Spleen (tissue), 11 donors: ENCODE data around the gene CCNL2. TPM values are rescaled to one million over a fixed set of nuclear protein-coding genes. Genes with fewer than 3 reads are reported as not detected.

Experiments used
- DNase-seq: peaks from one replicate; pipeline ENCODE4 v3.0.0-alpha.2; 2020
- H3K27ac ChIP-seq, 8 donors: fragments of 200-600 bp; sonication (generic) in 7 of 8; 1 replicate in 4 of 8; 2 replicates in 4 of 8; pipeline versions ENCODE4 v1.5.0 to v1.8.0; 2016 to 2021; ENCODE audit warnings: inconsistent platforms in 4 of 8, mild to moderate bottlenecking in 4 of 8, moderate library complexity in 1 of 8
- H3K27me3 ChIP-seq, 7 donors: fragments of 200-600 bp; sonication (generic) in 6 of 7; replicated peaks in 1 of 7; 1 replicate in 4 of 7; 2 replicates in 3 of 7; pipeline versions ENCODE4 v1.5.0 to v1.8.0; 2016 to 2021; ENCODE audit warnings: inconsistent platforms in 3 of 7, mild to moderate bottlenecking in 1 of 7
- H3K36me3 ChIP-seq, 6 donors: fragments of 200-600 bp; sonication (generic) in 5 of 6; 1 replicate in 4 of 6; 2 replicates in 2 of 6; pipeline versions ENCODE4 v1.5.0 to v1.8.0; 2016 to 2021; ENCODE audit warnings: inconsistent platforms in 2 of 6
- H3K4me1 ChIP-seq, 6 donors: fragments of 200-600 bp; sonication (generic) in 5 of 6; 1 replicate in 3 of 6; 2 replicates in 3 of 6; pipeline versions ENCODE4 v1.5.0 to v1.8.0; 2016 to 2021; ENCODE audit warnings: inconsistent platforms in 3 of 6
- H3K4me3 ChIP-seq, 8 donors: fragments of 200-600 bp; sonication (generic) in 7 of 8; 1 replicate in 4 of 8; 2 replicates in 4 of 8; pipeline versions ENCODE4 v1.5.0 to v1.8.0; 2016 to 2021; ENCODE audit warnings: inconsistent platforms in 4 of 8, mild to moderate bottlenecking in 4 of 8, moderate library complexity in 2 of 8
- H3K9me3 ChIP-seq, 8 donors: fragments of 200-600 bp; sonication (generic) in 7 of 8; 1 replicate in 4 of 8; 2 replicates in 4 of 8; pipeline versions ENCODE4 v1.5.0 to v1.8.0; 2016 to 2021; ENCODE audit warnings: inconsistent platforms in 4 of 8
- CTCF ChIP-seq, 11 experiments: fragments of 200-600 bp in 7 of 11; fragments of 450-650 bp in 4 of 11; sonication (generic) in 4 of 11; IDR thresholded peaks in 8 of 11; conservative IDR thresholded peaks in 3 of 11; 1 replicate in 7 of 11; 2 replicates in 4 of 11; pipeline versions ENCODE4 v1.4.0 to v1.8.0; 2016 to 2021; ENCODE audit warnings: antibody characterized with exemption in 11 of 11, inconsistent platforms in 4 of 11, mild to moderate bottlenecking in 1 of 11
- POLR2A ChIP-seq, 3 donors: fragments of 450-650 bp; IDR thresholded peaks; one replicate each; pipeline ENCODE4 v1.5.1; 2017; ENCODE audit warnings: antibody characterized with exemption in 3 of 3, mild to moderate bottlenecking in 1 of 3
- POLR2AphosphoS5 ChIP-seq, 3 donors: sonication (generic); formaldehyde crosslinking; IDR thresholded peaks; one replicate each; pipeline ENCODE4 v1.5.1; 2017; ENCODE audit warnings: antibody characterized with exemption in 3 of 3
- WGBS, 5 donors: extraction: QIAGEN DNeasy Blood & Tissue Kit in 3 of 5; methylation state at CpG; one replicate each; pipeline versions ENCODE4 v1.1.5 to v1.1.7; 2013 to 2018; 5-methylcytosine and 5-hydroxymethylcytosine counted together
- intact Hi-C: fragments of 100-400 bp; cut with DNase I; formaldehyde crosslinking; loops from one replicate; pipeline ENCODE4 v1.15.0; 2023; ENCODE audit warnings: low total_unique reads
- polyA plus RNA-seq, 3 donors: library from polyadenylated mRNA; stranded (reverse); fragments of 200-250 nt; gene quantifications; one replicate each; pipeline ENCODE4 v1.2.1, GENCODE V29; 2013
- total RNA-seq, 7 donors: library from RNA; depleted of rRNA in 3 of 7; stranded (reverse); fragments of >200 nt in 3 of 7; fragmentation: NEBNext Ultra II Directional in 4 of 7; extraction: Animal tissue kit (Norgen Biotek cat#: 25700) in 4 of 7; gene quantifications; one replicate each; pipeline versions ENCODE4 v1.1.0 to v1.2.1, GENCODE V29; 2016 to 2021
- donor health status: healthy with polysubstance abuse.
- donor health status: DM: no; HTN: no; CAD: no; lungs with moderate emphysema.
- donor health status: DM: no; HTN: no; CAD: no.
- donor health status: Bipolar disorder and iron deficiency.
- donor health status: healthy.
- donor health status: DM: no; HTN: no; CAD: no.
- donor health status: DM: yes; HTN: yes; CAD: no.

Gene CCNL2
- total and polyA plus RNA-seq, 10 donors, result 111 to 299 (median 204) TPM

- peaks cover 14 to 99% (median 96%) of the 10 kb centered on the region in 6 donors for H3K36me3 ChIP-seq
Measured at GRCh38 chr1:1393428-1393827, 5.7 kb downstream of the CCNL2 start.

GRCh38 chr1:1393014-1393413 is 6.1 kb downstream of the CCNL2 start:
- no peak overlapping the region for H3K4me3 ChIP-seq
- no peaks in the 10 kb centered on the region for H3K9me3 ChIP-seq
- no peak overlapping the region for H3K27ac ChIP-seq
- no peak for DNase-seq
- peaks cover 7 to 55% (median 31%) of the 10 kb centered on the region in 6 donors for H3K4me1 ChIP-seq
- H3K27me3 ChIP-seq, result no peaks in the 10 kb centered on the region
- intact Hi-C loops, result no loop called here
- H3K36me3 ChIP-seq, result peaks cover 14 to 100% (median 100%) of the 10 kb centered on the region in 6 donors
- TF ChIP-seq POLR2AphosphoS5 (IDR thresholded peaks at IDR 0.05) (peak in 1 of 3 donors; percentile 12), POLR2A (IDR thresholded peaks at IDR 0.05) (no peak)
- WGBS, 5 donors, result 81 to 92% (median 91%) methylated on average over 3 to 4 of the region's 4 CpGs

More at GRCh38 chr1:1393428-1393827, 5.7 kb downstream of the CCNL2 start:
- Histone ChIP-seq H3K4me3 (no peak overlapping the region), H3K27ac (no peak overlapping the region), H3K27me3 (no peaks in the 10 kb centered on the region), H3K4me1 (peaks cover 10 to 59% (median 35%) of the 10 kb centered on the region in 6 donors), H3K9me3 (no peaks in the 10 kb centered on the region)
- TF ChIP-seq POLR2A (IDR thresholded peaks at IDR 0.05) (no peak), CTCF (IDR thresholded peaks at IDR 0.05 in 8 of 11, conservative IDR thresholded peaks at IDR 0.05 in 3 of 11) (no peak), POLR2AphosphoS5 (IDR thresholded peaks at IDR 0.05) (peak in 1 of 3 donors; percentile 57)
- intact Hi-C loops, result no loop called here
- WGBS, 5 donors, result 92 to 98% (median 96%) methylated on average over 11 of the region's 11 CpGs
- no peak for DNase-seq

DNA sequence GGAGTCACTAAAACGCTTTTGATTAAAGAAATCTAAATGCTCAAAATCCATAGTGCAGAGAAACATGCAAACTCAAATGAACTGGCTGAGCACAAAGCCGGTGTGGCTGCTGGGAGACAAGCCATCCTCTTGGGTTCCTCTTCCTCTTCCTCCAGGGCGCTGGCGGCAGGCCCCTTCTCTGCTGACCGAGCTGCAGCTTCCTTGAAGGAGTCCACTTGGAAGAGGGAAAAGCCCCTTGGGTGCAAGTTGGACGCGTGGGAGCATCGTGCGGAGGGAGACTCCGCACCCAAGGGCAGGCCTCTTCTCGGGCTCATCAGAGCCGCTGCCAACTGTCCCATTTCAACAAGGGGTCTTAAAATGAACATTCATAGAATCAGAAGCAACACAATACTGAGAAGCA is 7.9 kb downstream of the CCNL2 start:
- H3K4me3 ChIP-seq, result no peak overlapping the region
- no peaks in the 10 kb centered on the region for H3K27me3 ChIP-seq
- intact Hi-C loops, result no loop called here
- no peaks in the 10 kb centered on the region for H3K9me3 ChIP-seq
- TF ChIP-seq POLR2AphosphoS5 (IDR thresholded peaks at IDR 0.05), result no peak
- TF ChIP-seq CTCF (IDR thresholded peaks at IDR 0.05 in 8 of 11, conservative IDR thresholded peaks at IDR 0.05 in 3 of 11), result no peak
- no peak for TF ChIP-seq POLR2A (IDR thresholded peaks at IDR 0.05)
- H3K4me1 ChIP-seq, result peaks cover 0 to 37% (median 14%) of the 10 kb centered on the region in 6 donors
- H3K27ac ChIP-seq, result peak overlapping the region in 1 of 8 donors; percentile 17
- H3K36me3 ChIP-seq, result peaks cover 18 to 100% (median 100%) of the 10 kb centered on the region in 6 donors
- WGBS, 5 donors, result 75 to 87% (median 84%) methylated on average over 12 of the region's 12 CpGs
- DNase-seq, result no peak

- peaks cover 0 to 31% (median 10%) of the 10 kb centered on the region in 6 donors for H3K4me1 ChIP-seq
- no peaks in the 10 kb centered on the region for H3K9me3 ChIP-seq
- WGBS, 5 donors, result 81 to 92% (median 88%) methylated on average over 12 of the region's 12 CpGs
- no peak overlapping the region for H3K4me3 ChIP-seq
- peaks cover 18 to 100% (median 100%) of the 10 kb centered on the region in 6 donors for H3K36me3 ChIP-seq
- intact Hi-C loops, result no loop called here
- no peak for DNase-seq
- no peak overlapping the region for H3K27ac ChIP-seq
- no peaks in the 10 kb centered on the region for H3K27me3 ChIP-seq
- TF ChIP-seq POLR2AphosphoS5 (IDR thresholded peaks at IDR 0.05), result no peak
- TF ChIP-seq CTCF (IDR thresholded peaks at IDR 0.05 in 8 of 11, conservative IDR thresholded peaks at IDR 0.05 in 3 of 11), result no peak
- TF ChIP-seq POLR2A (IDR thresholded peaks at IDR 0.05), result no peak
Measured at GRCh38 chr1:1390675-1391074, 8.5 kb downstream of the CCNL2 start.
